Breast epithelium (tissue), 3 donors: ENCODE data around the gene DUS1L.

Experiments used
- POLR2A ChIP-seq: fragments of 450-650 bp; IDR thresholded peaks from one replicate; pipeline ENCODE4 v1.6.1; 2016; ENCODE audit warnings: antibody characterized with exemption, mild to moderate bottlenecking, moderate library complexity
- TF ChIP-seq, protein P1 (sequence below), 3 donors: fragments of 450-650 bp; IDR thresholded peaks; one replicate each; pipeline ENCODE4 v1.5.1; 2016 to 2017; ENCODE audit warnings: antibody characterized with exemption in 3 of 3, mild to moderate bottlenecking in 3 of 3, moderate library complexity in 3 of 3

DNA sequence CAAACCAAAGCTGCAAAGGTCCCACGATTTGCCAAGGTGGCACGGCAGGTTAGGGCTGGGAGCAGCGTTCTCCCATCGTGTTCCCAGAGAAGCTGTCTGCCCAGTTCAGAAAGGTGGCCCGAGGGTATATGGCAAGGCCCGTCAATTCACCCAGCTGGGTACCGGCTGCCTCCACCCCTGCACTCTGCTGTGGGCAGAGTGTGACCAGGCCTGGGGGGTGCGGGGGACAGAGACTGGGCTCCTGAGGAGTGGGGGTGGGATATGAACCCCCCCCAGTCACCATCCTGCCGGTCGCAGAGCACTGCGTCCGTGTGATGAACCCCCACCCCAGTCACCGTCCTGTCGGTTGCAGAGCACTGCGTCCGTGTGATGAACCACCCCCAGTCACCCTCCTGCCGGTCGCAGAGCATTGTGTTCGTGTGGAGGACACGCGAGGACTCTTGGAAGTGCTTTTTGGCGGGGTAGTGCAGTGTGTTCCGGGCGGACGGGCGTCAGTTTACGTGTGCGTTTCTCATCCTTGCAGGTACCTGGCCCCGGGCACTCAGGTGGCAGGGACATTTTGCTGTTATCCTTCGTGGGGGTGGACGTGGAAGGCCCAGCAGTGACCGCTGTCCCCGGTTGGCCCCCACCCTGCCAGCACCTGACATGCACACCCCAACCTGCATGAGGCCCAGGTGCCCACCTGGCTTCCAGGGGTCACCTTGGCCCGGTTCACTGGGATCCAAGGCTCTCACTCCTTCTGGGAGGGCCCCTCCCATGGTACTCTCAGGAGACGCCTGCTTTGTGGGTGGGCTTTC is 35.1 kb upstream of the DUS1L start:
- TF ChIP-seq, protein P1, sequence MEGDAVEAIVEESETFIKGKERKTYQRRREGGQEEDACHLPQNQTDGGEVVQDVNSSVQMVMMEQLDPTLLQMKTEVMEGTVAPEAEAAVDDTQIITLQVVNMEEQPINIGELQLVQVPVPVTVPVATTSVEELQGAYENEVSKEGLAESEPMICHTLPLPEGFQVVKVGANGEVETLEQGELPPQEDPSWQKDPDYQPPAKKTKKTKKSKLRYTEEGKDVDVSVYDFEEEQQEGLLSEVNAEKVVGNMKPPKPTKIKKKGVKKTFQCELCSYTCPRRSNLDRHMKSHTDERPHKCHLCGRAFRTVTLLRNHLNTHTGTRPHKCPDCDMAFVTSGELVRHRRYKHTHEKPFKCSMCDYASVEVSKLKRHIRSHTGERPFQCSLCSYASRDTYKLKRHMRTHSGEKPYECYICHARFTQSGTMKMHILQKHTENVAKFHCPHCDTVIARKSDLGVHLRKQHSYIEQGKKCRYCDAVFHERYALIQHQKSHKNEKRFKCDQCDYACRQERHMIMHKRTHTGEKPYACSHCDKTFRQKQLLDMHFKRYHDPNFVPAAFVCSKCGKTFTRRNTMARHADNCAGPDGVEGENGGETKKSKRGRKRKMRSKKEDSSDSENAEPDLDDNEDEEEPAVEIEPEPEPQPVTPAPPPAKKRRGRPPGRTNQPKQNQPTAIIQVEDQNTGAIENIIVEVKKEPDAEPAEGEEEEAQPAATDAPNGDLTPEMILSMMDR (IDR thresholded peaks at IDR 0.05): no peak
- TF ChIP-seq POLR2A: no peak
